CD4-positive, alpha-beta memory T cell (primary cell): ENCODE data around the gene MRPS9. TPM values are rescaled to one million over a fixed set of nuclear protein-coding genes. Genes with fewer than 3 reads are reported as not detected.

Source experiments
- CTCF ChIA-PET: fragments of 350-600 bp; sonication (Branson Sonifier 250); formaldehyde crosslinking; loops from one replicate; lab custom pipeline; 2021; ENCODE audit warnings: inconsistent platforms; ENCODE audit not compliant: partially characterized antibody; lab: Charles Lee
- POLR2A ChIA-PET: fragments of 350-600 bp; sonication (Branson Sonifier 250); formaldehyde crosslinking; loops from one replicate; lab custom pipeline; 2021; ENCODE audit not compliant: partially characterized antibody; lab: Charles Lee
- DNase-seq, 5 donors: peaks; one replicate each; pipeline versions ENCODE4 v3.0.0 to v3.0.0-alpha.2; 2020 to 2022; ENCODE audit warnings: mixed read lengths in 1 of 5
- H3K27ac ChIP-seq: one replicate; pipeline ENCODE4 v1.7.0; 2013; ENCODE audit warnings: low read depth, low read length
- H3K27me3 ChIP-seq: 2 replicates; pipeline ENCODE4 v1.7.0; 2013; ENCODE audit warnings: mild to moderate bottlenecking, low read length, moderate library complexity; ENCODE audit not compliant: insufficient read depth
- H3K36me3 ChIP-seq: 2 replicates; pipeline ENCODE4 v1.7.0; 2013; ENCODE audit warnings: mild to moderate bottlenecking, low read length, moderate library complexity; ENCODE audit not compliant: insufficient read depth
- H3K4me1 ChIP-seq: 2 replicates; pipeline ENCODE4 v1.7.0; 2013; ENCODE audit warnings: mild to moderate bottlenecking, low read length, moderate library complexity; ENCODE audit not compliant: insufficient read depth
- H3K4me3 ChIP-seq, 2 donors: one replicate each; pipeline ENCODE4 v1.7.0; 2013; ENCODE audit warnings: low read length in 2 of 2, mild to moderate bottlenecking in 1 of 2
- H3K9me3 ChIP-seq, 2 donors: one replicate each; pipeline ENCODE4 v1.7.0; 2013; ENCODE audit warnings: low read length in 2 of 2, control low read depth in 1 of 2; ENCODE audit not compliant: control insufficient read depth in 1 of 2
- H3K27ac Mint-ChIP-seq, 7 donors: one replicate each; pipeline ENCODE4 v1.8.0; 2020 to 2021; ENCODE audit warnings: mixed read lengths in 7 of 7, mild to moderate bottlenecking in 6 of 7, inconsistent platforms in 3 of 7, moderate library complexity in 3 of 7
- H3K27me3 Mint-ChIP-seq, 2 donors: one replicate each; pipeline ENCODE4 v1.8.0; 2020 to 2021; ENCODE audit warnings: mixed read lengths in 2 of 2
- H3K36me3 Mint-ChIP-seq, 2 donors: one replicate each; pipeline ENCODE4 v1.8.0; 2020 to 2021; ENCODE audit warnings: mixed read lengths in 2 of 2, inconsistent platforms in 1 of 2, mild to moderate bottlenecking in 1 of 2
- H3K4me1 Mint-ChIP-seq, 4 donors: one replicate each; pipeline ENCODE4 v1.8.0; 2020 to 2021; ENCODE audit warnings: mixed read lengths in 4 of 4, mild to moderate bottlenecking in 1 of 4
- H3K4me3 Mint-ChIP-seq, 8 donors: one replicate each; pipeline ENCODE4 v1.8.0; 2020 to 2021; ENCODE audit warnings: mixed read lengths in 8 of 8, mild to moderate bottlenecking in 7 of 8, moderate library complexity in 6 of 8, inconsistent platforms in 3 of 8
- H3K9me3 Mint-ChIP-seq, 8 donors: one replicate each; pipeline ENCODE4 v1.8.0; 2020 to 2021; ENCODE audit warnings: mixed read lengths in 8 of 8, mild to moderate bottlenecking in 5 of 8, inconsistent platforms in 3 of 8, moderate library complexity in 1 of 8
- intact Hi-C: fragments of 100-400 bp; cut with micrococcal nuclease; formaldehyde crosslinking; loops from one replicate; pipeline ENCODE4 v1.15.1; 2023
- polyA plus RNA-seq, 2 donors: library from polyadenylated mRNA; unstranded; fragments of 300-500 nt; fragmentation: Illumina TruSeq; gene quantifications; one replicate each; pipeline ENCODE4 v1.2.3, GENCODE V29; 2021
- total RNA-seq, 2 experiments: library from RNA; stranded (reverse); gene quantifications; one replicate each; pipeline ENCODE4 v1.2.3, GENCODE V29; 2021

Gene MRPS9
- total and polyA plus RNA-seq, 4 experiments from 2014 or later: 20.1 to 31.0 (median 21.4) TPM

DNA sequence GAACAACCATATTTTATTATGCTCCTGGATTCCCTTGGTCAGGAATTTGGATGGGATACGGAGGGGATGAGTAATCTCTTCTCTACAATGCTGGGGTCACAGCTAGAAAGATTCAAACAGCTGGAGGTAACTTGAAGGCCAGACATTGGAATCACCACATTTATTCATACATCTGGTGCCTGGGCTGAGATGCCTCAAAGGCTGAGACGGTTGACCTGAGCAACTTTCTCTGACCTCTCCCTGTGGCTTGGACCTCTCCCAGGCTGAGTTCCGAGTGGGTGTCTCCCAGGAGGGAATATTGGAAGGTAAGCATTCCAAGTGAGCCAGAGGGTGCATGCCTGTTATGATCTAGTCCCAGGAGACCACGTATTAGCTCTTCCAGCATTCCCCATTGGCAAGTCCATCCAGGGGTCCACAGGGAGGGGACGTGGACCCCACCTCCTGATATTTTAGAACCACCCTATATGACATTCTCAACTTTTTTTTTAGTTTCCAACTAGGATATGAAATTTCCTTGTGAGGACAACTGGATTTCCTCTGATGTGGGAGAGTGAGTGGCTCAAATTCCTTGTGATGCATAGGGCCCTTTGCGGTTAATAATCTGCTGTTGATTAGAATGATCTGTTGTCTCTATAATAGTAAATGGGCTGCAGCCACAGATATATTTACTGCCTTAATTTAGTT lies 101.8 kb downstream of the MRPS9 start:
- intact Hi-C loops: no loop called here
- Mint-ChIP-seq H3K27me3 (peaks cover 29 to 39% of the 10 kb centered on the region in 2 donors), H3K9me3 (peaks cover 0 to 2% (median 0%) of the 10 kb centered on the region in 8 donors), H3K4me3 (no peak overlapping the region), H3K27ac (no peak overlapping the region), H3K4me1 (peaks cover 3 to 13% (median 5%) of the 10 kb centered on the region in 4 donors), H3K36me3 (no peaks in the 10 kb centered on the region)
- Histone ChIP-seq H3K27ac (no peak overlapping the region), H3K4me3 (no peak overlapping the region), H3K9me3 (no peaks in the 10 kb centered on the region), H3K27me3 (peaks cover 5% of the 10 kb centered on the region), H3K4me1 (peaks cover 3% of the 10 kb centered on the region), H3K36me3 (no peaks in the 10 kb centered on the region)
- DNase-seq: no peak
- ChIA-PET CTCF (interaction anchor here (3.7 kb wide), 1 partner anchor 25 kb away, joined by 13 read pairs; no protein-coding TSS in a partner anchor), POLR2A (no interaction called here)

DNA sequence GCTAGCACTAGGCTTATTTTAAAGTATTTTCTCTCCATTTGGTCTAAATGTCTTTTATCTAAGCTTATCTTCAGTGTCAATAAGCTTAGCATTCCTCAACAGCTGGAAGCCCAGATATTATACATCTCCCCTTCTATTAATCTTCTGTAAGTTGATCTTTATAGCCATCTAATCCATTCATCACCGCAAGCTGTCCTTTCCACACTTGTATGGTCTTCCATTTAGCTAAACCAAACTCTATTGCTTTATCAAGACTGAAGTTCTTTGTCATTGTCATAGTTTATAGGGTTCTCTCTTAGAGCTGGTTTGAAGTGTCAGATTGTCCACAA lies 102.3 kb downstream of the MRPS9 start:
- Mint-ChIP-seq H3K4me1 (peaks cover 5 to 16% (median 8%) of the 10 kb centered on the region in 4 donors), H3K4me3 (no peak overlapping the region), H3K27ac (no peak overlapping the region), H3K27me3 (peaks cover 33 to 43% of the 10 kb centered on the region in 2 donors), H3K36me3 (no peaks in the 10 kb centered on the region), H3K9me3 (peaks cover 0 to 2% (median 0%) of the 10 kb centered on the region in 8 donors)
- intact Hi-C loops: no loop called here
- DNase-seq: no peak
- Histone ChIP-seq H3K4me3 (no peak overlapping the region), H3K27me3 (peaks cover 5% of the 10 kb centered on the region), H3K4me1 (peaks cover 3% of the 10 kb centered on the region), H3K27ac (no peak overlapping the region), H3K9me3 (no peaks in the 10 kb centered on the region), H3K36me3 (no peaks in the 10 kb centered on the region)
- ChIA-PET CTCF (interaction anchor here (3.7 kb wide), 1 partner anchor 26 kb away, joined by 13 read pairs; no protein-coding TSS in a partner anchor), POLR2A (no interaction called here)

DNA sequence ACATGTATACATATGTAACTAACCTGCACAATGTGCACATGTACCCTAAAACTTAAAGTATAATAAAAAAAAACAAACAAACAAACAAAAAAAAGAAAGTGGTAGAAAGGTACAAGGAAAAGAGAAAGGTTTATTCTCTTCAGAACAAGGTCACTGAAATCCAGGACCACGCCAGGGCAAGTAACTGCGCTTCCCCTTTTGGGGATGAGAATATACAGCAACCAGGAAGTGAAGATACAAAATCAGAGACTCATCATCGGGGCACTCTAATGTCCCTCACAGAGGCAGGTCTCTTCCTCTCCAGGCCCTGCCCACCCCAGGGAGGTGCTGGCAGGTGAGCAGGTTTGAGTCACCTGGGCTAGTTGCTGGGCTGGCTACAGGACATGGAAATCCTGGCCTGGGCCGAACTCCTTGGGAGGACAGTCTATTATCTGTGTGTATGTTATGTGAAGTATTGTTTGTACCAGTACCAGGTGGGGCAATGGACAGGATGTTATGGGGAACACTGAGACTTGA lies 103.3 kb downstream of the MRPS9 start:
- no peak overlapping the region for H3K4me3 ChIP-seq
- intact Hi-C loops: no loop called here
- H3K36me3 ChIP-seq: no peaks in the 10 kb centered on the region
- Mint-ChIP-seq H3K4me3 (peak overlapping the region in 2 of 8 donors; percentile 1 to 26), H3K27me3 (peaks cover 33 to 44% of the 10 kb centered on the region in 2 donors), H3K27ac (no peak overlapping the region), H3K9me3 (peaks cover 0 to 2% (median 0%) of the 10 kb centered on the region in 8 donors), H3K36me3 (no peaks in the 10 kb centered on the region), H3K4me1 (peaks cover 5 to 16% (median 8%) of the 10 kb centered on the region in 4 donors)
- DNase-seq: no peak
- CTCF ChIA-PET: no interaction called here
- H3K27ac ChIP-seq: no peak overlapping the region
- POLR2A ChIA-PET: no interaction called here
- no peaks in the 10 kb centered on the region for H3K9me3 ChIP-seq
- H3K27me3 ChIP-seq: peaks cover 5% of the 10 kb centered on the region
- H3K4me1 ChIP-seq: peaks cover 3% of the 10 kb centered on the region

DNA sequence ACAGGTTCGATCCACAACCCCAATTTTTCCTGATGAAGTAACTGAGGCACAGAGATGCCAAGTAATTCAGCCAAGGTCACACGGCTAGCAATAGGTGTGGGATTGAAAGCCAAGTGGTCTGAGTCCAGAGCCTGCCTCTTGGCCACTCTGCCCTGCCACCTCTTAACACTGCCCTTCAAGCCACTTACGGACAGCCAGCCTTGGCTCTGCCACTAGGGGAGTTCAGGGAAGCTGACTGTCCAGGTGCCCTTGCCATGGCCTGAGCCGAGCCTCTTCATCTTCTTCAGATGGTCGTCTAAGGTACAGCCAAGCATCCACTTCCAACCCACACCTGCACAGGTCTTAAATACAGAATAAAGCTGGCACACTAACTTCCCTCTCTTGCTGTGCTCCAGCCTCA lies 104.4 kb downstream of the MRPS9 start:
- POLR2A ChIA-PET: no interaction called here
- H3K4me3 Mint-ChIP-seq: no peak overlapping the region
- peaks cover 5 to 16% (median 8%) of the 10 kb centered on the region in 4 donors for H3K4me1 Mint-ChIP-seq
- Histone ChIP-seq H3K4me3 (no peak overlapping the region), H3K36me3 (no peaks in the 10 kb centered on the region), H3K9me3 (no peaks in the 10 kb centered on the region), H3K27ac (no peak overlapping the region), H3K4me1 (peaks cover 3% of the 10 kb centered on the region), H3K27me3 (peaks cover 5% of the 10 kb centered on the region)
- peaks cover 0 to 2% (median 0%) of the 10 kb centered on the region in 8 donors for H3K9me3 Mint-ChIP-seq
- DNase-seq: no peak
- intact Hi-C loops: no loop called here
- H3K36me3 Mint-ChIP-seq: no peaks in the 10 kb centered on the region
- CTCF ChIA-PET: no interaction called here
- no peak overlapping the region for H3K27ac Mint-ChIP-seq
- peaks cover 37 to 52% of the 10 kb centered on the region in 2 donors for H3K27me3 Mint-ChIP-seq

DNA sequence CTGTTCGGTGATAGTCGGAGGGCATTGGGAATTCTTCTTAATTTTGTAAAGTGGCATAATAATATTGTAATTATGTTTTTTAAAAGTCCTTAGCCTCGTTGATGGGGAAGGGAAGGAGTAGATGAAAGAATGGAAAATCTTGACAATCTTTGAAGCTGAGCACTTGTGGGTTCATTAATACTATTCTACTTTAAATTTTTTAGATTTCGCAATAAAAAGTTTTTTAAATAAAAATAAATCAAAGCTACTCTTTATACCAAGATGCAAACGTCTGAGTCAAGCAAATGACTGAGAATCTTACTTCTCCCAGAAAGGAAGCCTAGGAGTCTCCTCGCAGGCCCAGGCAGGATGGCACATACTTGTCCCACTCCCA lies 105.2 kb downstream of the MRPS9 start:
- Mint-ChIP-seq H3K27ac (no peak overlapping the region), H3K4me3 (peak overlapping the region; percentile 43 to 83 (median 66)), H3K4me1 (peaks cover 5 to 16% (median 8%) of the 10 kb centered on the region in 4 donors), H3K9me3 (peaks cover 0 to 2% (median 0%) of the 10 kb centered on the region in 8 donors), H3K36me3 (no peaks in the 10 kb centered on the region), H3K27me3 (peaks cover 46 to 55% of the 10 kb centered on the region in 2 donors)
- CTCF ChIA-PET: no interaction called here
- Histone ChIP-seq H3K27ac (no peak overlapping the region), H3K36me3 (no peaks in the 10 kb centered on the region), H3K4me1 (peaks cover 3% of the 10 kb centered on the region), H3K4me3 (no peak overlapping the region), H3K9me3 (no peaks in the 10 kb centered on the region), H3K27me3 (peaks cover 6% of the 10 kb centered on the region)
- DNase-seq: no peak
- intact Hi-C loops: no loop called here
- POLR2A ChIA-PET: no interaction called here

DNA sequence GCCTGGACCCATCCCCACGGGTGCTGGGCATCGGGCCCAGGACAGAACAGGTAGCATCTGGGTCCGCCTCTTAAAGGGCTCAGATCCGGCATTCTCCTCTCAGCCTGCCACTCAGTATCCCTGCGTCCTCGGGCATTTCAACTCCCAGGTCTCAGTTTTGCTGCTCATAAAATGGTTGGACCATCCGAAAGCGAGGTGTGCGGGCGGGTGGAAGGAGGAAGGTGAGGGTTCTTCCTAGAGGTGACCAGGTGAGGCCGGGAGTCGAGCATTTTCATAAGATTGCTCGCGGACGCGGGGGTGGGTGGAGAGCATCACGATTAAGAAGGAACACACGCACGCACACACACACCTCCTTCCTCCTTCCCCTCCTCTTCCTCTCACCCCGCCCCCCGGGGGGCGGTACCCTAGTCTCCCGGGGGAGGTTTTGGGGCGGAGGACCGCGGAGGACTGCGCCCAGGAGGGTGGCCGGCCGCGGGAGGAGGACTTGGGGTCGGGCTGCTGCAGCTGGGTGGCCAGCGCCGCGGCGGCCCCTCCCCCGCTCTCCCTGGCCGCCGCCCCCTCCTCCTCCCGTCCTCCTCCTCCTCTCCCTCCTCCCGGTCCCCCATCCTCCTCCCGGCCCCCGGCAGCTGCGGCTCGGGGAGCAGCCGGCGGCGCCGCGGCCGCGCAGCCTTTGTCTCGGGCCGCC lies 105.7 kb downstream of the MRPS9 start:
- H3K4me3 Mint-ChIP-seq: peak overlapping the region; percentile 63 to 85 (median 74)
- peaks cover 0 to 2% (median 0%) of the 10 kb centered on the region in 8 donors for H3K9me3 Mint-ChIP-seq
- peaks cover 48 to 57% of the 10 kb centered on the region in 2 donors for H3K27me3 Mint-ChIP-seq
- Histone ChIP-seq H3K4me1 (peaks cover 3% of the 10 kb centered on the region), H3K27ac (no peak overlapping the region), H3K4me3 (no peak overlapping the region), H3K9me3 (no peaks in the 10 kb centered on the region), H3K27me3 (peaks cover 7% of the 10 kb centered on the region), H3K36me3 (no peaks in the 10 kb centered on the region)
- no peak overlapping the region for H3K27ac Mint-ChIP-seq
- peaks cover 5 to 16% (median 8%) of the 10 kb centered on the region in 4 donors for H3K4me1 Mint-ChIP-seq
- ChIA-PET POLR2A (no interaction called here), CTCF (no interaction called here)
- no peaks in the 10 kb centered on the region for H3K36me3 Mint-ChIP-seq
- DNase-seq: no peak
- intact Hi-C loops: no loop called here
